NCI-H82 treated with DMSO at 0.1 percent for 48 hours (cell line): ENCODE results near the gene DGCR8.
"Not testable (repeated sequence)": the region's sequence is repeated elsewhere in the genome, so short reads cannot be mapped to it uniquely, and the experiment has no call there.

Source experiments
- DNase-seq: peaks from one replicate; lab custom pipeline; 2025; ENCODE audit not compliant: unreplicated experiment; lab: John Stamatoyannopoulos, UW

DGCR8 gene

DNA sequence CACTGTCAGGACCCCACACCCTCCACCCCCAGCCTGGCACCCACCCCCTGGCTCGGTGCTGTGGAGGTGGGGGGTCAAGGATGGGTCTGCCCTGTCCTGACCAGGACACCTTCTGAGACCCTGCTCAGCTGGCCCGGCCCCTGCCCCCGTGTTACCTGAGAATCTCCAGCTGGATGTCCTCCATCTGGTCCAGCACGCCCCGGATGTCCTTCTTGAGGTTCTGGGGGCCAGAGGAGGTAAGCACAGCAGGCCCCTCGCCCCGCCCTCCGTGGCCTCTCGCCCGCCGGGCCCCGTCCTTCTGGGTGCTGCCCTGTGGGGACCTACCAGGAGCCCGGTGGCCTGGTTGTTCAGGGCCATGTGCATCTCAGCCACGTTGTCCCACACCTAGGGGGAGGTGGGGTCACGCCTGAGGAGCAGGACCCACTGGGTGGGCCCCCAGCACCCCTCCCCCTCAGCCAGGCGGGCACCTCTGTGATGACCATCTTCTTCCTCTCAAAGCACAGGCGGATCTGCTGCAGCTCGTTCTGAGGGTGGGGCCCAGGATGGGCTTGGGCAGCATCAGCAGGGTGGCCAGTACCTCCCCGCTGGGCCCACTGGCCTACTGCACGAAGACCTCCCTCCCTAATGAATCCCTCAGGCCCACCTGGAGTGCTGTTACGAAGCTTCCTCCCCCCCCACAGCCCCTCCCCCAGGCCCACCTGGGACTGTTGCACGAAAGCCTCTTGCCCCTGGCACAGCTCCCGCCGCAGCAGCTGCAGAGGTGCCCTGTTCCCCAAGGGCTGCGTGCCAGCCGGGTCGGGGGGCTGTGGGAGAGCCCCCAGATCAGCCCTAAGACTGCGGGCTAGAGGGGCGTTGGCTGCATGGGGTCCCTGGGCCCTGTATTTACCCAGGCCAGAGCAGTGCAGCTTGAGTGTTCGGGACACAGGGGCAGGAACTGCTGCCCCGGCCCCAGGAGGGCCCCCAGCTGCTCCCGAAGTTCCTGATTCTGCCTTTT is 69.5 kb downstream of the DGCR8 start:
- DNase-seq: no peak

- DNase-seq: no peak
These were observed 70.6 kb downstream of the DGCR8 start, which contains the start of gene CCDC188 for GRCh38 chr22:20150381-20151275. Gene CCDC188, minus strand, starts transcription at chr22:20151055. Its CDS starts 69 bp downstream, at chr22:20150986.

GRCh38 chr22:20151276-20151588 is 71.2 kb downstream of the DGCR8 start:
- DNase-seq: no peak

- DNase-seq: no peak
These were observed 72.4 kb downstream of the DGCR8 start for GRCh38 chr22:20152464-20152890.

GRCh38 chr22:20153945-20154344 is 73.9 kb downstream of the DGCR8 start:
- DNase-seq: no peak

DNA sequence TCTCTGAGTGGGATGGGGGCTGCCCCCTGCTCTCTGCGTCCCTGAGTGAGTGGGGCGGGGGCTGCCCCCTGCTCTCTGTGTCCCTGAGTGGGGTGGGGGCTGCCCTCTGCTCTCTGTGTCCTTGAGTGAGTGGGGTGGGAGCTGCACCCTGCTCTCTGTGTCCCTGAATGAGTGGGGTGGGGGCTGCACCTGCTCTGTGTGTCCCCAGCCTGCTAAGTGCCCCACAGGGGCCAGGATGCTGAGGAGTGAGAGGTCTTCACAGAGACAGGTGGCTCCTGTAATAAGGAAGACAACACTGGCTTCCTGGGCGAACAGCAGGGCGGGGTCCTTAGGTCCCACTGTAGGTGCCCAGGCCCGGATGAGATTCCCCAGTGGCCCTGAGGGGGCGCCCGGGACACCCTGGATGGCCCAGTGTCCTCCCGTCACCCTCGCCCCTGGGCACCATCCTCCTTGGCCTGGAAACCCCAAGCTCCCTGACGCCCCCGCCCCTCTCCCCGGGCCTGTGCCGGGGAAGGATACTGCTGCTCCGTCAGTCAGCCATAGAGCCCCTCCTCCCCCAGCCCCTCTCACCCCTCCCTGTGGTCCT is 74.7 kb downstream of the DGCR8 start:
- DNase-seq: no peak

DNA sequence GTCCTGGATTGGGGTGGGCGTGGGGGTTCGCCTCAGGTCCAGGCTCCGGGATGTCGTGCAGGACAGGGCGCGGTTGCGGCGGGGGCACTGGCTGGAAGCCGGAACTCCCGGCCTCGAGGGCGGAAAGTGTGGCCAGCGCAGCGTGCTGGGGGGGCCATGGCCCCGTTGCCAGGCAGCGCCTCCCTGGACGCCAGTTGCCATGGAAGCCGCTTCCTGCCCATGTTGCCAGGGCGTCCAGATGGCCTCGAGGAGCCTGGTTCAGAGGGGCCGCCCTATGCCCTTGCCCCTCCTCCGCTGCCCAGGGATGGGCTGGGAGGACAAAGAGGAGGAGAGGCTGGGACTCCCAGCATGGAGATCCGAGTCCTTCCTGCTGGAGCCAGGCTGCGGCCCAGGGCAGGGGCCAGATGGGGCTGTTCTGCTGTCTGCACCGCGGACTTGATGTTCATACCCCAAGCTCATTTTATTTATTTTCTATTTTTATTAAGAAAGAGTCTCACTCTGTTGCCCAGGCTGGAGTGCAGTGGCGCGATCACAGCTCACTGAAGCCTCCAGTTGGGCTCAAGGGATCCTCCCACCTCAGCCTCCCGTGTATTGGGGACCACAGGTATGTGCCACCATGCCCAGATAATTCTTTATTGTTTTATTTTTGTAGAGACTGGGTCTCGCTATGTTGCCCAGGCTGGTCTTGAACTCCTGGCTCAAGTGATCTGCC is 75.4 kb downstream of the DGCR8 start:
- DNase-seq: peak; percentile 58

- no peak for DNase-seq
These were observed 76.0 kb downstream of the DGCR8 start for GRCh38 chr22:20156042-20156389.

DNA sequence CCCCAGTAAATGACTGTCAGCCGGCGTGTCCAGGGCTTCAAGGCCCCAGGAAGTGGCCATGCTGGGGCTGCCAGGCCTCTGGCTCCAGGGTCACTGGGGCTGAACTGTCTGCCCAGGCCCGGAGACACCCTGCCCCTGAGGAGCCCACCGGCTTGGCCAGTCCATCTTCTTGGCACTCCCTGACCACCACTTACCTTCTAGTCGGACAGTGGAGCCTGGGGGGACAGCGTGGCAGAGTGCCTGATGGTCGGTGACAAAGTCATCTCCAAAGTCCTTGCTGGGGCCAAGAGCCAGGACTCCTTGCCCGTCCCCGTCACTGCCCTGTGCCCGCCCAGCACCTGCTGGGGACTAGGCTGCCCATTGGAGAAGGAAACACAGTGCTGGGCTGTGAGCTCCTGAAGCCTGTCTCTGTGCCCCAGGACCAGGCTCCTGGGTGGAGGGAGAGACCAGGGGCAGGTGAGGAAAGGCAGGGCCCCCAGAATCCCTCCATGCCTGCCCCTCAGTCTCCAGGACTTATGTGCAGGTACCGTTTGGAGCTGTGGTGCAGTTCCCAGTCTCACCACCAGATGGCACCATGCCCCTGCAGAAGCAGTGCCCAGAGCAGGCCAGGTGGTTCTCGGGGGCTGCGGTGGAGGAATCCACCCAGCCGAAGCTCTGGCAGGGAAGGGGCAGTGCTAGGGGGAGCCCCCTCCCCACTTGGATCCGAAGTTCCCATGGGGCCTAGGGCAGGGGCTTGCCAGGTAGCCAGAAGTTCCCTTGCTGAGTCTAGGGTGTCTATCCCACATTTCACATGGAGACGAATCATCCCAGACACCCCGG is 76.8 kb downstream of the DGCR8 start:
- peak; percentile 28 for DNase-seq

GRCh38 chr22:20157430-20158183 is 77.6 kb downstream of the DGCR8 start:
- DNase-seq: no peak

GRCh38 chr22:20158391-20159036 is 78.5 kb downstream of the DGCR8 start:
- no peak for DNase-seq

DNA sequence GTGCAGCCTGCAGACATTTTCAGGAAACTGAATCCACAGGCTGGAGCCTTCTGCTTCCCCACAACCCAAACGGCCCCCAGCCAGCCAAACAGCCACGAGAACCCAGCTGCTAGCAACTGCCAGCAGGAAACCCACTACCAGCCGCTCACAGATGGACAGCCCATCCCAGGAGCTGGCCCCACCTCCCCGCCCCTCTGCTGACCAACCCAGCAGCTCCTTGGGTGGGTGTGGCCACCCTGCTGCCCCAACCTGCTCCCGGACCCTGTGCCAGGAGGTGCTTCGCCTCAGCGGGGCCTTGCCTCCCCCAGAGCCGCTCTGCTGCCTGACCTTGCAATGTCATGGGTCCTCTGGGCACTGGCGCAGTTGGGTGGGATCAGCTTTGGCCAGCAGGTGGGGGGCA is 79.0 kb downstream of the DGCR8 start:
- DNase-seq: peak; percentile 20

DNA sequence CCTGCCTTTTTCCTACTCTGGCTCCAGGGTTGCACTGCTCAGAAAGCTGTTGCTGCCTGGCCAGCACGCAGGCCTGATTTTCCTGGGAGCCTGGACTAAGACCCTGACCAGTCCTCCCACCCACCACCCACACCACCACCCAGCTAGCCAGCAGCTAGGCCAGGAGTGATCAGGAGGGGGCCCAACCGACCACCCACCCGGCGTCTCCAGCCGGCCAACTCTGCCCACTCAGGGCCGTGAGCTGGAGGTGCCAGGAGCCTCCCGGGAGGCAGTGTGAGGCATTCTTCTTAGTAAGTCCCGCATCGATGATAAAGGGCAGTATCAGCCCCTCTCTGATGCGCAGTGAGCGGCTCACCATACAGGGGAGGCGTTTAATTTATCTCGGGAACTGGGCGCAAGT is 79.5 kb downstream of the DGCR8 start:
- not testable (repeated sequence) for DNase-seq

DNA sequence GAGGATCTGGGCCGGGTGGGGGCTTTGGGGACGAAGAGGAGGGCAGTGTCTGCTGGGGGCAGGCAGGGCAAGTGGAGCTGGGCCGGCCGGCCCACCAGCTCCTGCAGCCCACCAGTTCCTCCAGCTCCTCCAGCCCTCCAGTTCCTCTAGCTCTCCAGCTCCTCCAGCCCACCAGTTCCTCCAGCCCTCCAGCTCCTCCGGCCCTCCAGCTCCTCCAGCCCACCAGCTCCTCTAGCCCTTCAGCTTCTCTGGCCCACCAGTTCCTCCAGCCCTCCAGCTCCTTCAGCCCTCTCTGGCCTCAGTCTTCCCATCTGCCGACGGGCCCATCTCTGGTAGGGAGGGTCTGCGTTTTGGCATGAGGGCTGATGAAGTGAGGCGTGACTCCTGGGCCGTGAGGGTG is 80.0 kb downstream of the DGCR8 start:
- no peak for DNase-seq
